Measurements from ENCODE around the gene CSRP2.

- TF ChIP-seq CTCF (IDR thresholded peaks at IDR 0.05) = no peak
- no peak for TF ChIP-seq POLR2A (IDR thresholded peaks at IDR 0.05)
These were observed 40.8 kb upstream of the CSRP2 start for GRCh38 chr12:76919383-76920171.
